ENCODE data around the gene NPRL2. TPM values are rescaled to one million over a fixed set of nuclear protein-coding genes. Genes with fewer than 3 reads are reported as not detected.

The NPRL2 gene
- total and polyA plus RNA-seq, 2 of the 13 experiments (the other 11 are each of a cell fraction or from before 2014, with no cell fraction given): 30.6 to 51.4 TPM

- peak; percentile 87; the same call in 1 of the 2 replicates for TF ChIP-seq HNRNPL (IDR thresholded peaks at IDR 0.05; ENCODE audit: low read depth, low read length)
- no peak for TF ChIP-seq SOX6 (IDR thresholded peaks at IDR 0.05)
- TF ChIP-seq SOX6 (CRISPR knock-in tag; IDR thresholded peaks at IDR 0.05): peak; percentile 74
- peak; percentile 81 for TF ChIP-seq ATF7 (IDR thresholded peaks at IDR 0.05)
- no peak for TF ChIP-seq ATF7 (CRISPR knock-in tag; IDR thresholded peaks at IDR 0.05)
- peak; percentile 13; the same call in 1 of the 2 replicates for TF ChIP-seq ZBTB26 (CRISPR knock-in tag; IDR thresholded peaks at IDR 0.05; ENCODE audit: borderline replicate concordance)
- TF ChIP-seq, protein P1, sequence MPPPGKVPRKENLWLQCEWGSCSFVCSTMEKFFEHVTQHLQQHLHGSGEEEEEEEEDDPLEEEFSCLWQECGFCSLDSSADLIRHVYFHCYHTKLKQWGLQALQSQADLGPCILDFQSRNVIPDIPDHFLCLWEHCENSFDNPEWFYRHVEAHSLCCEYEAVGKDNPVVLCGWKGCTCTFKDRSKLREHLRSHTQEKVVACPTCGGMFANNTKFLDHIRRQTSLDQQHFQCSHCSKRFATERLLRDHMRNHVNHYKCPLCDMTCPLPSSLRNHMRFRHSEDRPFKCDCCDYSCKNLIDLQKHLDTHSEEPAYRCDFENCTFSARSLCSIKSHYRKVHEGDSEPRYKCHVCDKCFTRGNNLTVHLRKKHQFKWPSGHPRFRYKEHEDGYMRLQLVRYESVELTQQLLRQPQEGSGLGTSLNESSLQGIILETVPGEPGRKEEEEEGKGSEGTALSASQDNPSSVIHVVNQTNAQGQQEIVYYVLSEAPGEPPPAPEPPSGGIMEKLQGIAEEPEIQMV (CRISPR knock-in tag; IDR thresholded peaks at IDR 0.05; ENCODE audit: low read depth): no peak; the same call in 1 of the 2 replicates
- TF ChIP-seq, protein P2, sequence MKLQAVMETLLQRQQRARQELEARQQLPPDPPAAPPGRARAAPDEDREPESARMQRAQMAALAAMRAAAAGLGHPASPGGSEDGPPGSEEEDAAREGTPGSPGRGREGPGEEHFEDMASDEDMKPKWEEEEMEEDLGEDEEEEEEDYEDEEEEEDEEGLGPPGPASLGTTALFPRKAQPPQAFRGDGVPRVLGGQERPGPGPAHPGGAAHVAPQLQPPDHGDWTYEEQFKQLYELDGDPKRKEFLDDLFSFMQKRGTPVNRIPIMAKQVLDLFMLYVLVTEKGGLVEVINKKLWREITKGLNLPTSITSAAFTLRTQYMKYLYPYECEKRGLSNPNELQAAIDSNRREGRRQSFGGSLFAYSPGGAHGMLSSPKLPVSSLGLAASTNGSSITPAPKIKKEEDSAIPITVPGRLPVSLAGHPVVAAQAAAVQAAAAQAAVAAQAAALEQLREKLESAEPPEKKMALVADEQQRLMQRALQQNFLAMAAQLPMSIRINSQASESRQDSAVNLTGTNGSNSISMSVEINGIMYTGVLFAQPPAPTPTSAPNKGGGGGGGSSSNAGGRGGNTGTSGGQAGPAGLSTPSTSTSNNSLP (IDR thresholded peaks at IDR 0.05; ENCODE audit: low read depth, low read length): no peak
- TF ChIP-seq, protein P3, sequence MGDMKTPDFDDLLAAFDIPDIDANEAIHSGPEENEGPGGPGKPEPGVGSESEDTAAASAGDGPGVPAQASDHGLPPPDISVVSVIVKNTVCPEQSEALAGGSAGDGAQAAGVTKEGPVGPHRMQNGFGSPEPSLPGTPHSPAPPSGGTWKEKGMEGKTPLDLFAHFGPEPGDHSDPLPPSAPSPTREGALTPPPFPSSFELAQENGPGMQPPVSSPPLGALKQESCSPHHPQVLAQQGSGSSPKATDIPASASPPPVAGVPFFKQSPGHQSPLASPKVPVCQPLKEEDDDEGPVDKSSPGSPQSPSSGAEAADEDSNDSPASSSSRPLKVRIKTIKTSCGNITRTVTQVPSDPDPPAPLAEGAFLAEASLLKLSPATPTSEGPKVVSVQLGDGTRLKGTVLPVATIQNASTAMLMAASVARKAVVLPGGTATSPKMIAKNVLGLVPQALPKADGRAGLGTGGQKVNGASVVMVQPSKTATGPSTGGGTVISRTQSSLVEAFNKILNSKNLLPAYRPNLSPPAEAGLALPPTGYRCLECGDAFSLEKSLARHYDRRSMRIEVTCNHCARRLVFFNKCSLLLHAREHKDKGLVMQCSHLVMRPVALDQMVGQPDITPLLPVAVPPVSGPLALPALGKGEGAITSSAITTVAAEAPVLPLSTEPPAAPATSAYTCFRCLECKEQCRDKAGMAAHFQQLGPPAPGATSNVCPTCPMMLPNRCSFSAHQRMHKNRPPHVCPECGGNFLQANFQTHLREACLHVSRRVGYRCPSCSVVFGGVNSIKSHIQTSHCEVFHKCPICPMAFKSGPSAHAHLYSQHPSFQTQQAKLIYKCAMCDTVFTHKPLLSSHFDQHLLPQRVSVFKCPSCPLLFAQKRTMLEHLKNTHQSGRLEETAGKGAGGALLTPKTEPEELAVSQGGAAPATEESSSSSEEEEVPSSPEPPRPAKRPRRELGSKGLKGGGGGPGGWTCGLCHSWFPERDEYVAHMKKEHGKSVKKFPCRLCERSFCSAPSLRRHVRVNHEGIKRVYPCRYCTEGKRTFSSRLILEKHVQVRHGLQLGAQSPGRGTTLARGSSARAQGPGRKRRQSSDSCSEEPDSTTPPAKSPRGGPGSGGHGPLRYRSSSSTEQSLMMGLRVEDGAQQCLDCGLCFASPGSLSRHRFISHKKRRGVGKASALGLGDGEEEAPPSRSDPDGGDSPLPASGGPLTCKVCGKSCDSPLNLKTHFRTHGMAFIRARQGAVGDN (CRISPR knock-in tag; IDR thresholded peaks at IDR 0.05): peak; percentile 39
- peak; percentile 53 for TF ChIP-seq GATAD2A (CRISPR knock-in tag; IDR thresholded peaks at IDR 0.05)
- TF ChIP-seq POLR2G (IDR thresholded peaks at IDR 0.05; ENCODE audit: low read depth, low read length): peak; percentile 68
- TF ChIP-seq KDM4B (CRISPR knock-in tag; IDR thresholded peaks at IDR 0.05): 0 out of 2 replicates have a peak, but pooled peaks have one; percentile 12
- TF ChIP-seq KAT7 (CRISPR knock-in tag; IDR thresholded peaks at IDR 0.05; ENCODE audit: borderline replicate concordance): peak; percentile 58; the same call in 1 of the 2 replicates
- peak; percentile 53; the same call in 1 of the 2 replicates for TF ChIP-seq ZNF362 (CRISPR knock-in tag; IDR thresholded peaks at IDR 0.05; ENCODE audit: borderline replicate concordance)
- TF ChIP-seq ZNF891 (CRISPR knock-in tag; IDR thresholded peaks at IDR 0.05): peak; percentile 7; the same call in 1 of the 2 replicates
- peak; percentile 70 for TF ChIP-seq THAP11 (CRISPR knock-in tag; IDR thresholded peaks at IDR 0.05)
- no peak for TF ChIP-seq ZNF576 (CRISPR knock-in tag; IDR thresholded peaks at IDR 0.05)
- TF ChIP-seq DR1 (CRISPR knock-in tag; IDR thresholded peaks at IDR 0.05): peak; percentile 92
- TF ChIP-seq KLF9 (CRISPR knock-in tag; IDR thresholded peaks at IDR 0.05; ENCODE audit: low read depth): no peak
These were observed 29.1 kb downstream of the NPRL2 start (continued) for GRCh38 chr3:50321336-50322114.

Measured in HepG2 (cell line).